ENCODE results near the gene TMEM131.

The TMEM131 gene

GRCh38 chr2:97797355-97797754 is 198.4 kb downstream of the TMEM131 start:
- no peak for ATAC-seq

GRCh38 chr2:97796465-97797126 is 199.2 kb downstream of the TMEM131 start:
- no peak for ATAC-seq

GRCh38 chr2:97792416-97792815 is 203.3 kb downstream of the TMEM131 start:
- ATAC-seq = no peak

GRCh38 chr2:97788986-97789644 is 206.6 kb downstream of the TMEM131 start:
- no peak for ATAC-seq

- no peak for ATAC-seq
Measured at GRCh38 chr2:97785818-97786217, 209.9 kb downstream of the TMEM131 start.

GRCh38 chr2:97784953-97785352 is 210.8 kb downstream of the TMEM131 start:
- peak in 1 of 2 donors; percentile 56 for ATAC-seq

GRCh38 chr2:97781981-97782380 is 213.8 kb downstream of the TMEM131 start:
- ATAC-seq = no peak

GRCh38 chr2:97779141-97779540 is 216.6 kb downstream of the TMEM131 start:
- no peak for ATAC-seq

- ATAC-seq = no peak
Measured at GRCh38 chr2:97775074-97775473, 220.7 kb downstream of the TMEM131 start.

GRCh38 chr2:97774425-97774824 is 221.3 kb downstream of the TMEM131 start:
- ATAC-seq = no peak

- no peak for ATAC-seq
Measured at GRCh38 chr2:97770445-97770844, 225.3 kb downstream of the TMEM131 start.

GRCh38 chr2:97769711-97770110 is 226.0 kb downstream of the TMEM131 start:
- ATAC-seq = no peak

- ATAC-seq = no peak
Measured at GRCh38 chr2:97769308-97769707, 226.4 kb downstream of the TMEM131 start.

GRCh38 chr2:97766567-97766966 is 229.2 kb downstream of the TMEM131 start:
- no peak for ATAC-seq

- no peak for ATAC-seq
Measured at GRCh38 chr2:97765933-97766332, 229.8 kb downstream of the TMEM131 start.

- ATAC-seq = no peak
Measured at GRCh38 chr2:97764559-97765263, 231.0 kb downstream of the TMEM131 start.

GRCh38 chr2:97763176-97763845 is 232.4 kb downstream of the TMEM131 start:
- ATAC-seq = no peak

- ATAC-seq = peak; percentile 61 to 62
Measured at GRCh38 chr2:97761192-97761591, 234.6 kb downstream of the TMEM131 start.

GRCh38 chr2:97760480-97761049 is 235.2 kb downstream of the TMEM131 start:
- no peak for ATAC-seq

GRCh38 chr2:97759727-97760407 is 235.9 kb downstream of the TMEM131 start:
- no peak for ATAC-seq

GRCh38 chr2:97758131-97758705 is 237.5 kb downstream of the TMEM131 start:
- no peak for ATAC-seq

GRCh38 chr2:97757062-97757461 is 238.7 kb downstream of the TMEM131 start:
- ATAC-seq = no peak
